ENCODE measurements around the gene SMIM35. TPM values are rescaled to one million over a fixed set of nuclear protein-coding genes. Genes with fewer than 3 reads are reported as not detected.
A peak's percentile ranks its signal among the peaks of the same experiment; 100 is the strongest.

SMIM35 gene
- polyA plus RNA-seq, 1 donor from 2014 or later = 0.38 TPM

DNA sequence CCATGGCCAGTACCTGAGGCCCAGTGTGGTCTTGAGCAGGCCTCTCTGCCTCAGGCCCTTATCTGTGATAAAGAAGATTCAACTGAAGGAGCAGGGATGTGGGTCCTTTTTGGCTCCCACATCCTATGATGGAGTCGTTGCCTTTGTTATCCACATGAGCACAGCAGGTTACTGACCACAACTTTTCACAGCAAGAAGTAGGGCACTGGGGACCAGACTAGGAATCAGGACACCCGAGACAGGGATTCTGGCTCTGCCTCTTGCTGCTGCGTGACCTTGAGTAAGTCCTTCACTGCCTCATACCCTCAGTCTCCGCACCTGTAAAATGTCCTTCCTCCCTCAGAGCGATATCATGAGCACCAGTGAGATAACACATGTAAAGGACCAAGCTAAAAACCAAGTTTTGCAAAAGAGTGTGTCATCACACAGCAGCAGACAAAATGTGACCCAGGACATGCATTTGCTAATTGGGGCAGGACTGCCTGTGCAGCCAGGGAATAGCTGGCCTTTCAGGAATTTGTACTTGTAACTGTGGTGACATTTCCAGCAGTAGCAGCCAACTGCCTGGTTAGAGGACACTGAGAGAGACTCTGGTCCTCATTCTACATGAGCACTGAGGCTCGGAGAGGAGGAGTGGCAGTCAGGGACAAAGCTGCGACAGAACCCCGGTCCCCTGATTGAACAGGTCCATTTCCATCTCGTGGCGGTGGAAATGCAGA lies 13.2 kb upstream of the SMIM35 start:
- no peak overlapping the region for H3K27ac Mint-ChIP-seq
- peaks cover 8% of the 10 kb centered on the region for H3K27me3 Mint-ChIP-seq
- H3K4me3 Mint-ChIP-seq = no peak overlapping the region
- H3K9me3 Mint-ChIP-seq = no peaks in the 10 kb centered on the region
- H3K4me1 Mint-ChIP-seq = no peaks in the 10 kb centered on the region
- no peaks in the 10 kb centered on the region for H3K36me3 Mint-ChIP-seq

DNA sequence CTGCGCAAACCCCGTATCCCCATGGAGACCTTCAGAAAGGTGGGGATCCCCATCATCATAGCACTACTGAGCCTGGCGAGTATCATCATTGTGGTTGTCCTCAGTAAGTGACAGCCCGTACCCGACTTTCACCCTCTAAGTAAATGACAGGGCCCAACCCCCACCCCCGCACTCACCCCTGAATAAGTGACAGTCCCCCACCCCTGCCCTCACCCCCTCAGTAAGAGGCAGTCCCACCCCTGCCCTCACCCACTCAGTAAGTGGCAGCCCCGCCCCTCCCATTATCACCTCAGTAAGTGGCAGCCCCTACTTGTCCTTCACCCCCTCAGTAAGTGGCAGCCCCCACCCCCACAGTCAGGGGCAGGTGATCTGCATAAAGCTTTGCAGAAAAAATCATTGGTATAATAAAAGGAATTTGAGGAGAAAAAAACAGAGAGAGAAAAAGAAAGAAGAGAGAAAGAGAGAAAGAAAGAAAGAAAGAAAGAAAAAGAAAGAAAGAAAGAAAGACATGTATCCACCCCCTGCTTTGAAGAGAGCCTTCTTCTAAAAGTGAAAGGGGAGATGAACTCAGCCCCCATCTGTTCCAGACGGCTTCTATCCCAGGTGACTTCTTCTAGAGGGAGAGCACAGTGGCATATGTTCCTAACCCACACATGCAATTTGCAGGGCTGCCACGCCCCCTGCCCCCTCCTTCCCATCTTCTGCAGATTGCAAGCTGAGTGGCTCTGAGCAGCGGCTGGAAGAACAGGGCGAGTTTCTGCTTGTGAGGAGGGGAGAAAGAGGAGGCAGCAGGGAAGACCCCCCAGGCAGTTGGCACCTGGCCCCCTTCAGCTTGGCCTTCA lies 12.5 kb upstream of the SMIM35 start:
- peaks cover 8% of the 10 kb centered on the region for H3K27me3 Mint-ChIP-seq
- no peaks in the 10 kb centered on the region for H3K9me3 Mint-ChIP-seq
- H3K4me1 Mint-ChIP-seq = no peaks in the 10 kb centered on the region
- H3K27ac Mint-ChIP-seq = no peak overlapping the region
- no peak overlapping the region for H3K4me3 Mint-ChIP-seq
- no peaks in the 10 kb centered on the region for H3K36me3 Mint-ChIP-seq

DNA sequence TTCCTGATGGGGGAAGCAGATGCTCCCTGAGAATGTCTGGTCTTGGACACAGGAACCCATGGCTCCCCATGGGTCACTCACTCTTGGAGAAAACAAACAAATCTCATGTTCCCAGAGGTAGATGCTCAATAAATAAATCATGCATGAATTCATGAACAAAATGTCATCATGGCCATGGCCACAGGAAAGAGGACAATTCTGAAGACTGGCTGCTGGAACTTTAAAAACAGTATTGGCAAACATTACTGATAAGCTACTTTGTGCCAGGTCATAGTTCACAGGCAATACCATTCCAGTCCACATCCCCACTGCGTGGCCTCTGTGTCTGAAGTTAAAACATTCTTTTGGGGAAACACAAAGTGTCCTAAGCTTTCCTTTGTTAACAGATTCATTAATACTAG lies 9.2 kb upstream of the SMIM35 start:
- no peak overlapping the region for H3K4me3 Mint-ChIP-seq
- no peaks in the 10 kb centered on the region for H3K36me3 Mint-ChIP-seq
- peaks cover 2% of the 10 kb centered on the region for H3K27me3 Mint-ChIP-seq
- no peaks in the 10 kb centered on the region for H3K4me1 Mint-ChIP-seq
- no peaks in the 10 kb centered on the region for H3K9me3 Mint-ChIP-seq
- no peak overlapping the region for H3K27ac Mint-ChIP-seq

DNA sequence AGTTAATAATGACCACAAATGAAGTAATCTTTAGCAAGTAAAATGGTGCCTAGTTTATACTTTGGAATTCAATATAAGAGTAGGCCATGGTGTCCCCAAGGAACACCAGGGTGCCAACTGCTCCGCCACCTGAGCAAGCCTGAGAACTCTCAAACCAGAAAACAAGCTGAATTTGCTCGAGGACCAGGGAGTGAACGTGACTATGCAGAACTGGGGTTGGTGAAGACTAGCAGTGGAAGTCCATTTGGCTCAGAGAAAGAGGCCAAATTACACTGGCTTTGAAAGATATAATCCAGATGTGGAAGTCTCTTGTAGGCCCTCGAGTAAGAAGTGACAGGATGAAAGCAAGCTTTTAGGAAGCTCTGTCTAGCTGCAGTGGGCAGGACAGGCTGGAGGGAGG lies 8.7 kb upstream of the SMIM35 start:
- H3K36me3 Mint-ChIP-seq = no peaks in the 10 kb centered on the region
- H3K27me3 Mint-ChIP-seq = peaks cover 2% of the 10 kb centered on the region
- no peak overlapping the region for H3K27ac Mint-ChIP-seq
- H3K4me1 Mint-ChIP-seq = no peaks in the 10 kb centered on the region
- H3K9me3 Mint-ChIP-seq = no peaks in the 10 kb centered on the region
- no peak overlapping the region for H3K4me3 Mint-ChIP-seq

DNA sequence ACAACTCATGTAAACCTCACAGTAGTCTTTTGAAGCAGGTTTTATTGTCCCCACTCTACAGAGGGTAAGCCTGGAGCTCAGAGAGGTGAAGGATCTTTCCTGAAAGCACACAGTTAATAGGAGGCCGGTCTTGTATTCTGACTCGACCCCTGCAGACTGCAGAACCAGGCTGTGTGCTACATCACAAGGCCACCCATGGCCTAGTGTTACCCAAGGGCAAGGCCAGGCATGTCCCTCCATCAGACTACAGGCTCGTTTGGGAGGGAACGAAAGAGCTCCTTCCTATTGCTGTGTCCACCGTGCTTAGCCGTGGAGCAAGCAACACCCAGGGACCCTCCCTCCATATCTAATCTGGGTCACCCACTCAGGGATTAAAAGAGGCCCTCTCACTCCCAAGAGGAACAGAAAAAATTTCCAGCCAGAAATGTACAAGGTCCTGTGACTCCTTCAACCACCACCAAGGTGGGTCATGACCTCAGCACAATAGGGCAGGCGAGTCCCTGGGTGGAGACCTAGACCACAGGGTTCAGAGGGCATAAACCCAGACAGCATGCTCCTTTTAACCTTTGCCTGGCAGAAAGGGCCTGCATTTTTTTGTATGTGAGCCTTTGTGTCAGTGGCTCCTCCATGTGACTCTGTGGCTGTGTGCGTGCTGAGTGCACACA lies 6.3 kb upstream of the SMIM35 start:
- Mint-ChIP-seq H3K27ac (no peak overlapping the region), H3K36me3 (no peaks in the 10 kb centered on the region), H3K4me1 (peaks cover 6 to 13% (median 9%) of the 10 kb centered on the region in 3 donors), H3K9me3 (peaks cover 0 to 4% (median 4%) of the 10 kb centered on the region in 3 donors), H3K27me3 (peaks cover 5% of the 10 kb centered on the region), H3K4me3 (no peak overlapping the region)

DNA sequence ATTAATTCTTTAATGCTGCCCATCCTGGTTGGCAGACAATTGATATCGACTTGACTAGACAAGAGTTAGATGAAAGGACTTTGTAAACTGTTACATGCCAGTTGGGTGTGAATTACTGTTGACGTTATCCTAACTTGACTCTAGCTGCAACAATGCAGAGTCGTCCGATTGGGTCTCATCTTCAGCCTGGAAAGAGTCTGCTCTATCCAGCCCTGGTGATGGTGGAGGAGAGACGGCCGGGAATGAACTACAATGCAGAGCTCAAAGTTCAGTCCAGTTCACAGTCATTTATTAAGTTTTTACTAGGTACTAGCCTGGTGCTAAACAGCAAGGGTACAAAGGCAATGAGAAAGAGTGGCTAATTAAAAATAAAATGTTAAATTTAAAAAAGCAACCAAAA lies 4.9 kb upstream of the SMIM35 start:
- H3K4me1 Mint-ChIP-seq = peaks cover 6 to 13% (median 9%) of the 10 kb centered on the region in 3 donors
- H3K36me3 Mint-ChIP-seq = no peaks in the 10 kb centered on the region
- H3K27ac Mint-ChIP-seq = no peak overlapping the region
- no peak overlapping the region for H3K4me3 Mint-ChIP-seq
- peaks cover 2 to 10% (median 6%) of the 10 kb centered on the region in 3 donors for H3K9me3 Mint-ChIP-seq
- peaks cover 3% of the 10 kb centered on the region for H3K27me3 Mint-ChIP-seq

DNA sequence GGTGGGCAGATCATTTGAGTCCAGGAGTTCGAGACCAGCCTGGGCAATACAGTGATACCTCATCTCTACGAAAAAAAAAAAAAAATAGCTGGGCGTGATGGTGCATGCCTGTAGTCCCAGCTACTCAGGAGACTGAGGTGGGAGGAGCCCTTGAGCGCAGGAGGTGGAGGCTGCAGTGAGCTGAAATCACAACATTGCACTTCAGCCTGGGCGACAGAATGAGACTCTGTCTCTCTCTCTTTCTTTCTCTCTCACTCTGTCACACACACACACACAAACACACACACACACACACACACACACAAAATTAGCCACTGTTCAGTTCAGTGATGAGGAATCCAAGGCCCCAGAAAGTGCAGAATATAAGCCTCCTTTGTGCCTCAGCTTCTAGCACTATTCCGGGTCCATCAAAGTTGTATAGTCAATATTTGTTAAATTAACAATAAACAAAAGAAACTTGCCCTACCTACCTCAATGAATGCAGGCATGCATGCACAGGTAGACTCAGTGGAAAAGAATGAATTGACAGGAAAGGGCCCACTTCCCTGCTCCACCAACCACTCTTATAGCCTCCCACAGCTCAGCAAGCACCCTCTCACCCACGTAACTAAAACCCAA lies 3.9 kb upstream of the SMIM35 start:
- H3K27ac Mint-ChIP-seq = no peak overlapping the region
- H3K27me3 Mint-ChIP-seq = peaks cover 3% of the 10 kb centered on the region
- no peak overlapping the region for H3K4me3 Mint-ChIP-seq
- H3K9me3 Mint-ChIP-seq = peaks cover 2 to 10% (median 9%) of the 10 kb centered on the region in 3 donors
- no peaks in the 10 kb centered on the region for H3K36me3 Mint-ChIP-seq
- peaks cover 6 to 13% (median 9%) of the 10 kb centered on the region in 3 donors for H3K4me1 Mint-ChIP-seq

DNA sequence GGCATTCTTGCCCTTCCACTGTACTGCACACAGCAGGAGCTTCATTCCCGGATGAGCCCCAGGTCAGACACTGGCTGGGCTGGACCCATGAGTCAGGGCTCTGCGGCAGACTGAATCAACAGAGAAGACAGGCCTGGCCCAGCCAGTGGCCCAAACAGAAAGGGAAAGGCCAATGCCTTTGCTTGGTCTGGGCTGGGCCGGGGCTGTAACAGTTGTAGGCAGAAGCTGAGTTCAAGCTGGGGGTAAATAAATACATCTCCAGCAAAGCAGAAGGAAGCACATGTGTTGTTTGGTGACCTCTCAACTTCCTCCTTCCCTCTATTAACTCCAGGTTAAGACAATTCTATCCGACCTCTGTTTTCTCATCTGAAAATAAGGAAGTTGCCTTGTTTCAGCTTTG lies 1.8 kb upstream of the SMIM35 start:
- Mint-ChIP-seq H3K36me3 (no peaks in the 10 kb centered on the region), H3K4me3 (peak overlapping the region in 1 of 4 donors; percentile 80), H3K4me1 (peaks cover 6 to 13% (median 9%) of the 10 kb centered on the region in 3 donors), H3K9me3 (peaks cover 2 to 10% (median 9%) of the 10 kb centered on the region in 3 donors), H3K27me3 (peaks cover 3% of the 10 kb centered on the region), H3K27ac (no peak overlapping the region)

DNA sequence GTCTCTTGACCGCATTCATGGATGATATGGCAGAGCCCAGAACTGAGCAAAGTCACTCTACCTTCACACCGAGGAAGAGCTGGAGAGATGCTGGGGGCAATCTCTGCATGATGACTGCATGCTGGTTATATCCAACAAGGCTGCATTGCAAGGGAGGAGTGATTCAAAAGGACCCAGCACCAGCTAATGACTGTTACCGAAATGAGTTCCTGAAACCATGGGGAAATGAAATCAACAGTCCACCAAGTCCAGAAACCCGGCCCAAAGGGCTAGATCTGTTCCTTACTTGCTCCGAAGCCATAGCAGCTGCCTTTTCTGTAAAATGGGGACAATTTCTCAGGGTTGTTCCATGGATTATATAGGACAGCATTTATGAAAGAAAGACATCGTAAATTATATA lies 1.2 kb upstream of the SMIM35 start:
- Mint-ChIP-seq H3K27ac (no peak overlapping the region), H3K4me3 (peak overlapping the region in 1 of 4 donors; percentile 80), H3K36me3 (no peaks in the 10 kb centered on the region), H3K9me3 (peaks cover 2 to 10% (median 9%) of the 10 kb centered on the region in 3 donors), H3K4me1 (peaks cover 6 to 13% (median 12%) of the 10 kb centered on the region in 3 donors), H3K27me3 (peaks cover 3% of the 10 kb centered on the region)

DNA sequence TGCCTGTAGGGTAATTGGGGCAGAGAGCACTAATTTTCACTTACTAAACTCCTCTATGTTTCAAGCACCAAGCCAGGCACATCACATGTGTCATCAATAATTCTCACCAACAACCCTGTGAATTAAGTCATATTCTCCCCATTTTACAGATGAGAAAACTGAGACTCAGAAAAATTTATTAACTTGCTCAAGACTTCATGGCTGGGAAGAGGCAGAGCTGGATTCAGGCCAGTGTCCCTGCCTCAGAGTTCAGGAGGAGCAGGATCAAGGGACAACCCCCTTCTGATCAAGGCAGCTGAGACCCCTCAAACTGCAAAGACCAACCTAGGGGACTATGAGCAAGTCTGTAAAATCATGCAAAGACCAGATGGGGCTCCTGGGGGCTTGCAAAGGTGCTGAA lies 2.1 kb downstream of the SMIM35 start:
- H3K36me3 Mint-ChIP-seq = no peaks in the 10 kb centered on the region
- H3K9me3 Mint-ChIP-seq = peaks cover 2 to 10% (median 9%) of the 10 kb centered on the region in 3 donors
- H3K4me3 Mint-ChIP-seq = peak overlapping the region in 1 of 4 donors; percentile 27
- H3K27ac Mint-ChIP-seq = no peak overlapping the region
- peaks cover 14% of the 10 kb centered on the region for H3K27me3 Mint-ChIP-seq
- H3K4me1 Mint-ChIP-seq = peaks cover 6 to 13% (median 12%) of the 10 kb centered on the region in 3 donors

DNA sequence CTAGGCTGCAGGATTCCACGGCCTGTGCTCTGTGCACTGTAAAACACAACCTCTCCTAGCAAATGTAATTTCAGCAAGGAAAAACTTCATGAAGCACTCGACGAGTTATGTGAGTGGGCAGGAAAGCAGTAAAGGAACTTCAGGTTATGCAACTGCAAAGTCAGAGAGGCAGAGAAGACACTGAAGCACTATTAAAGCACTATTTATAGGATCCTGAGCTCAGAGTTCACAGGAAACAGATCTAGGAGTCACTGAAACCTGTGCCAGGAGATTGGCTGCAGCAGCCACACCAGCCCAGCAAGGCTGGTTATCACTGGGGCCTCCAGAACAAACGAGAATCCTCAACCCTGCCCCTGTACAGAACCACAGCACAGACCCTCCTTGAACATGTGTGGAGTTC lies 2.5 kb downstream of the SMIM35 start:
- Mint-ChIP-seq H3K36me3 (no peaks in the 10 kb centered on the region), H3K27me3 (peaks cover 14% of the 10 kb centered on the region), H3K27ac (no peak overlapping the region), H3K4me1 (peaks cover 6 to 12% (median 9%) of the 10 kb centered on the region in 3 donors), H3K4me3 (no peak overlapping the region), H3K9me3 (peaks cover 2 to 10% (median 9%) of the 10 kb centered on the region in 3 donors)

DNA sequence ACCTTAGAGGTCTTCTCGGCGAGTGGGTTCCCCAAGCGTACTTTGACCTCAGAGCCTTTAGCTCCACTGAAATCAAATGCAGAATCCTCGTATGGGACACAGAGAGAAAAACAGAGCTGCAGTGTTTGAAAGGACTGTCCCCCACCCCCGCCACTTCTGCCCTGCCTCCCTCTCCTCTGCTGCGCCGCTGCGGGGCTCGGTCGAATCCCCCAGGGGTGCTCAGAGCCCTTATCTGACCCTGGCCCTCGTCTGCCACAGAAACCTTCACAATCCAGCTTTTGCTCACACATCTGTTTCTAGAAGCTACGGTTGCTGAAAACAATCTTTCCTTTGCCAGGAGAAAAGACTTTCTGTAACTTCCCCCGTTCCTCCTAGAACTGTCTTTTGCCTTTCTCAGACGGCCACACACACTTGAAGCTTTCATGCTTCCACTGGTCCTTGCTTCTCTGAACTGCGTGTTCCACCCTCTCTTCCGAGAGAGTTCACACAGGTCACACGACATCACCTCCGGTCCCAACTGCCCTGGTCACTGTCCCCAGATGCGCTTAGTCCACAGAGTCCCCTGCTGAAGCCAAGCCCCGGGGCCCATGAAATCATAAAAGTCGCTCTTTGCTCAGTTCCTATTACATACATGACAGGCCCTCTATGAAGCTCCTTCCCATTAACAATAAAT lies 3.7 kb downstream of the SMIM35 start:
- H3K27me3 Mint-ChIP-seq = peaks cover 13% of the 10 kb centered on the region
- H3K4me3 Mint-ChIP-seq = no peak overlapping the region
- H3K36me3 Mint-ChIP-seq = no peaks in the 10 kb centered on the region
- no peak overlapping the region for H3K27ac Mint-ChIP-seq
- peaks cover 0 to 4% (median 0%) of the 10 kb centered on the region in 3 donors for H3K4me1 Mint-ChIP-seq
- H3K9me3 Mint-ChIP-seq = peaks cover 2 to 6% (median 5%) of the 10 kb centered on the region in 3 donors

DNA sequence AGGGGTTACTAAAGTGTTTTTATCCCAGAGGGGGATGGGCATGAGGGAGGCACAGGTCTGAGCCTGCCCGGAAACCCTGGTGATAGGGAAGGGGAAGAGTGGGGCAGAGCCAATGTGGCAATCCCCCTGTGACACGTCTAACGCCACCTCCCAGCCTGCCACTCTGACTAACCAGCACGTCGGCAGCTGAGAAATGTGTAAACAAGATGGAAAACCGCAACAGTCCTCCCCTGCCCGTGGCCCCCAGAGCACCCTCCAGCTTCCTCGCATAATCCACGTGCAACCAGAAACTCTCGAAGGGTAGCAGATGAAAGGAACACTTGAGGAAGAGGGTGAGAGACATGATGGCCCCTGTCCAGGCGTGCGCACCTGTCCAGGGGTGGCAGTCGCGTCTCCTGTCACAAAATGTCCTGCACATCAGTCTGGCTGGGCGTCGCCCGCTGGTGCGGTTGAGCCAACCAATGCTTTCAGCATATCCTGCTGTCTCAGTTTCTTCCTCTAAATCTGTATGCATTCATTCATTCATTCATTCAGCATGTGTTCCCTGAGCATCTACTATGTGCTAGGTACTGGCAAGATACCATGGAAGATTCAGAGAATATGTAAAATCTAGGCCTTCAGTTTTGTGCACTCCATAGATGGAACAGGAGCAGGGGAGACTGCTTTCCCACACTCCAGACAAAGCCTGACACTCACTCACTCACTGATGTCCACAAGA lies 5.4 kb downstream of the SMIM35 start:
- Mint-ChIP-seq H3K4me3 (no peak overlapping the region), H3K27ac (no peak overlapping the region), H3K4me1 (peaks cover 0 to 5% (median 1%) of the 10 kb centered on the region in 3 donors), H3K9me3 (peaks cover 0 to 2% (median 0%) of the 10 kb centered on the region in 3 donors), H3K27me3 (peaks cover 19% of the 10 kb centered on the region), H3K36me3 (no peaks in the 10 kb centered on the region)

DNA sequence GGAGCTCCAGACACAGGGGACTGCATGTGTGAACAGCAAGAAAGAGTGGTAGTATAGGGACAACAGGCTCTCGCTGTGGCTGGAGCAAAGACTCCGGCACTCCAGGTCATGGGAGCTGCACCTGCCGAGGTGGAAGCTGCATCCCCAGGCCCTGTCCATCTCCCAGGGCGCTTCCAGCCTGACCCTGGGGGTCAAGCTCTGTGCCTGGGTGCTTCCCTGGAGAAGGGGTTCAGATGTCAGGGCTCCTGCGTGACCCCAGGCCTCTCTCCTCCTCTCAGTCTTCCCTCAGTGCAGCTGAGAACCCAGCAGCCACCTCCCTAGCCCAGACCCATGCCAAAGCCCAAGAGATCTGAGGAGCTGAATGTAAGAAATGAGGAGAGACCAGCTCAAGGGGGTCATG lies 6.5 kb downstream of the SMIM35 start:
- Mint-ChIP-seq H3K36me3 (no peaks in the 10 kb centered on the region), H3K4me1 (peaks cover 0 to 5% (median 1%) of the 10 kb centered on the region in 3 donors), H3K27ac (peak overlapping the region in 1 of 3 donors; percentile 73), H3K9me3 (no peaks in the 10 kb centered on the region), H3K4me3 (no peak overlapping the region), H3K27me3 (peaks cover 20% of the 10 kb centered on the region)

Data from IgD-negative memory B cell (primary cell).